Gastrocnemius medialis (tissue), 4 donors: Measurements from ENCODE around the gene PSTK. TPM values are rescaled to one million over a fixed set of nuclear protein-coding genes. Genes with fewer than 3 reads are reported as not detected.

Source experiments
- ATAC-seq, 2 donors: fragments of 150-250 bp; one replicate each; pipeline ENCODE4 v1.9.1; 2016
- DNase-seq, 2 donors: peaks; one replicate each; pipeline ENCODE4 v3.0.0-alpha.2; 2019
- H3K27ac ChIP-seq, 4 donors: fragments of 200-600 bp; sonication (generic); 1 replicate in 1 of 4; 2 replicates in 3 of 4; pipeline ENCODE4 v1.5.1; 2016 to 2018; ENCODE audit warnings: mild to moderate bottlenecking in 2 of 4, moderate library complexity in 1 of 4
- H3K27me3 ChIP-seq, 3 donors: fragments of 200-600 bp; sonication (generic) in 2 of 3; 1 replicate in 1 of 3; 2 replicates in 2 of 3; pipeline versions ENCODE4 v1.5.1 to v1.6.0; 2016 to 2019; ENCODE audit warnings: mild to moderate bottlenecking in 1 of 3, moderate library complexity in 1 of 3
- H3K36me3 ChIP-seq, 2 donors: fragments of 200-600 bp; sonication (generic) in 1 of 2; one replicate each; pipeline ENCODE4 v1.5.1; 2017 to 2018
- H3K4me1 ChIP-seq, 2 donors: fragments of 200-600 bp; sonication (generic) in 1 of 2; one replicate each; pipeline ENCODE4 v1.5.1; 2016 to 2017; ENCODE audit warnings: mild to moderate bottlenecking in 2 of 2
- H3K4me3 ChIP-seq, 4 donors: fragments of 200-600 bp; sonication (generic) in 3 of 4; 1 replicate in 1 of 4; 2 replicates in 3 of 4; pipeline ENCODE4 v1.5.1; 2016 to 2019; ENCODE audit warnings: mild to moderate bottlenecking in 2 of 4
- H3K9me3 ChIP-seq, 3 donors: fragments of 200-600 bp; sonication (generic) in 2 of 3; 1 replicate in 1 of 3; 2 replicates in 2 of 3; pipeline ENCODE4 v1.5.1; 2016 to 2019
- POLR2A ChIP-seq, 2 donors: fragments of 450-650 bp; IDR thresholded peaks; one replicate each; pipeline ENCODE4 v1.6.1; 2017; ENCODE audit warnings: antibody characterized with exemption in 2 of 2, mild to moderate bottlenecking in 2 of 2, moderate library complexity in 2 of 2
- in situ Hi-C, 4 donors: fragments of 200-750 bp; cut with MboI; loops; one replicate each; pipeline versions ENCODE4 v1.15.0 to v1.8.0; 2017; ENCODE audit warnings: low sequenced_read_pairs in 4 of 4
- intact Hi-C: fragments of 100-400 bp; cut with DNase I; formaldehyde crosslinking; loops from one replicate; pipeline ENCODE4 v1.15.1; 2023; ENCODE audit warnings: low total_unique reads
- total RNA-seq, 4 donors: library from RNA; depleted of rRNA; stranded (reverse); fragments of >200 nt; gene quantifications; one replicate each; pipeline versions ENCODE4 v1.1.0 to v1.2.3, GENCODE V29; 2016
- TF ChIP-seq, protein P1 (sequence below), 5 experiments: fragments of 450-650 bp in 3 of 5; fragments of 200-600 bp in 2 of 5; sonication (generic) in 2 of 5; IDR thresholded peaks in 4 of 5; conservative IDR thresholded peaks in 1 of 5; 1 replicate in 4 of 5; 2 replicates in 1 of 5; pipeline ENCODE4 v1.5.1; 2016 to 2019; ENCODE audit warnings: antibody characterized with exemption in 5 of 5, mild to moderate bottlenecking in 3 of 5, moderate library complexity in 3 of 5

The PSTK gene
- total RNA-seq = 1 to 10 TPM; 2.2 to 7.0 (median 4.4) TPM

DNA sequence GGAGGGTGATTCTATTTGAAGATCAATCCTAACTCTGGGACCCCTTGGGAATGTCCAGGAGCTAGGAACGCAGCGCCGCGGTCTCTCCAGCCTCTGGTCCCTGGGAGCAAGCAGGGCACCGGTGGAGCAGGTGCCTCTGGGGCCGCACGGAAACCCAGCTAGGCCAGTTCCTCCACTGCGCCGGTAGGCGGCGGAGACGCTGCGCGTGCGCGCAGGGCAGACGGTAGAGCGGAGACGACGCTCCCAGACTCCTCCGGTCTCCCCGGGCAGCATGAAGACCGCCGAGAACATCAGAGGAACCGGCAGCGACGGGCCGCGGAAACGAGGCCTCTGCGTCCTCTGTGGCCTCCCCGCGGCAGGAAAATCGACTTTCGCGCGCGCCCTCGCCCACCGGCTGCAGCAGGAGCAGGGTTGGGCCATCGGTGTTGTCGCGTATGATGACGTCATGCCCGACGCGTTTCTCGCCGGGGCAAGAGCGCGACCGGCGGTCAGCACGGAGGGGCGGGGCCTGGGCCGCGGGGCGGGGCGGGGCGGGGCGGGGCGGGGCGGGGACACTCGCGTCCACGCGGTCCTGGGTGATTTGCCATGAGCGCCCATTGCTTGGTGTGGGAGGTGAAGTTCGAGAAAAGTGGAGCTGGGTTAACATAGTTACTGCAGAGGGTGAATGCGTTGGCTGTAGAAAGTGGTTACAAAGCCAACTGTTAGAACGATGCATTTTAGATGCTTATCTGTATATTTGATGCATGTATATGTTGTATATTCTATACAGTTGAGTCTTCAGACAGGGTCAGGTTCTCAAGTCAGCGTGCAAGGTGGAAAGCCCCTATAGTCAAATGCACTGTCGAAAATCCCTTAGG is at the start of gene PSTK:
TSS of gene PSTK (plus strand) at position 193 of the 857 bp plus-strand sequence. CDS start at position 272, 79 bp downstream.
- TF ChIP-seq POLR2A (IDR thresholded peaks at IDR 0.05) = peak in 1 of 2 donors; percentile 45
- TF ChIP-seq, protein P1, sequence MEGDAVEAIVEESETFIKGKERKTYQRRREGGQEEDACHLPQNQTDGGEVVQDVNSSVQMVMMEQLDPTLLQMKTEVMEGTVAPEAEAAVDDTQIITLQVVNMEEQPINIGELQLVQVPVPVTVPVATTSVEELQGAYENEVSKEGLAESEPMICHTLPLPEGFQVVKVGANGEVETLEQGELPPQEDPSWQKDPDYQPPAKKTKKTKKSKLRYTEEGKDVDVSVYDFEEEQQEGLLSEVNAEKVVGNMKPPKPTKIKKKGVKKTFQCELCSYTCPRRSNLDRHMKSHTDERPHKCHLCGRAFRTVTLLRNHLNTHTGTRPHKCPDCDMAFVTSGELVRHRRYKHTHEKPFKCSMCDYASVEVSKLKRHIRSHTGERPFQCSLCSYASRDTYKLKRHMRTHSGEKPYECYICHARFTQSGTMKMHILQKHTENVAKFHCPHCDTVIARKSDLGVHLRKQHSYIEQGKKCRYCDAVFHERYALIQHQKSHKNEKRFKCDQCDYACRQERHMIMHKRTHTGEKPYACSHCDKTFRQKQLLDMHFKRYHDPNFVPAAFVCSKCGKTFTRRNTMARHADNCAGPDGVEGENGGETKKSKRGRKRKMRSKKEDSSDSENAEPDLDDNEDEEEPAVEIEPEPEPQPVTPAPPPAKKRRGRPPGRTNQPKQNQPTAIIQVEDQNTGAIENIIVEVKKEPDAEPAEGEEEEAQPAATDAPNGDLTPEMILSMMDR (IDR thresholded peaks at IDR 0.05 in 4 of 5, conservative IDR thresholded peaks at IDR 0.05 in 1 of 5) = peak; percentile 97 to 98 (median 98)
- intact Hi-C loops = loop anchor here (1.0 to 2.0 kb wide), 3 partner anchors 26 to 174 kb away; partner anchors contain the start of genes BUB3, C10orf88 and IKZF5
- H3K4me3 ChIP-seq = peak within 1 kb of the TSS; percentile 72 to 88 (median 78)
- H3K27ac ChIP-seq = peak within 1 kb of the TSS; percentile 85 to 96 (median 90)
- ATAC-seq (peak; percentile 97 to 98), DNase-seq (peak; percentile 80 to 84)
- in situ Hi-C loops = loop anchor here in 1 of 4 donors (10.0 kb wide), 1 partner anchor 174 kb away; the partner anchor contains the start of gene BUB3
- H3K9me3 ChIP-seq = no peaks in the 10 kb centered on the region
- no peaks in the 10 kb centered on the region for H3K27me3 ChIP-seq
- no peaks in the 10 kb centered on the region for H3K36me3 ChIP-seq
- H3K4me1 ChIP-seq = peaks cover 11 to 12% of the 10 kb centered on the region in 2 donors

DNA sequence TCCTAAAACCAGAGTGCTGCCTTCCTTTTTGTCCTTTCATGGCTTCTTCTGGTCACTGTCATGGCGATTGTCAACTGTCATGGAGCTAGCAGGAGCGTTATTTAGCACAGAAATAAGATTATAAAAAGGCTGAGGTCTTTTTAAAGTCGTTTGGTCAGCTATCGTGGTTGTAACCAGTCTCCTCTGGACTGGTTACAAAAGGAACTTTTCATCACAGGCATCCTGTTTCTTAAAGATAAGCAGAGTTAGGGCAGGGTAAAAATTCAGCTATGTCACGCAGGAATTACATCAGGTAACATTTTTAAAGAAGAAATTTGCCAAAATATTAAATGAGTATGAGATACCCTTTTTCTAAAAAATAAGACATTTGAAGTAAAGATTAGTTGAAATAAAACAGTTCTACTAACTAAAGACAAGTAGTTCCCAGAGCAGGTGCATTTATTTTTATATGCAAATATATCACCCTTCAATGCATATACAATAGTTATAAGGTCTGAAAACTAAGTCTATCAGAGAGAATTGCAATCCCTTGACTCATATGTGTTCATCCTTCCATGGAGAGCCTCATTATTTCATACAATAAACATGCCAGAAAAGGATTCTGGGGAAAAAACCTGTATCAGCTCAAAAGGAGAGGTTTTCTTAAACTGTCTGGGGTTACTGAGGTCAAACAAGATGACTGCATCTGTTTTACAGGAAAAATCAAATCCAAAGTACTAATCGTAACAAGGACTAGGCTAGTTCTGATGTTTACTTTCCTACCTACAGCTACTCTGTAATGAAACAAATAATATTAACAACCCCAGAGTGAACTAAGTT is 48.9 kb upstream of the PSTK start:
- in situ Hi-C loops = no loop called here
- TF ChIP-seq, protein P1 (IDR thresholded peaks at IDR 0.05 in 4 of 5, conservative IDR thresholded peaks at IDR 0.05 in 1 of 5) = no peak
- no peak for TF ChIP-seq POLR2A (IDR thresholded peaks at IDR 0.05)
- H3K27me3 ChIP-seq = no peaks in the 10 kb centered on the region
- ATAC-seq = no peak
- peaks cover 0 to 14% of the 10 kb centered on the region in 2 donors for H3K36me3 ChIP-seq
- no peak for DNase-seq
- no peak overlapping the region for H3K27ac ChIP-seq
- no peaks in the 10 kb centered on the region for H3K4me1 ChIP-seq
- intact Hi-C loops = no loop called here
- no peak overlapping the region for H3K4me3 ChIP-seq
- H3K9me3 ChIP-seq = no peaks in the 10 kb centered on the region

DNA sequence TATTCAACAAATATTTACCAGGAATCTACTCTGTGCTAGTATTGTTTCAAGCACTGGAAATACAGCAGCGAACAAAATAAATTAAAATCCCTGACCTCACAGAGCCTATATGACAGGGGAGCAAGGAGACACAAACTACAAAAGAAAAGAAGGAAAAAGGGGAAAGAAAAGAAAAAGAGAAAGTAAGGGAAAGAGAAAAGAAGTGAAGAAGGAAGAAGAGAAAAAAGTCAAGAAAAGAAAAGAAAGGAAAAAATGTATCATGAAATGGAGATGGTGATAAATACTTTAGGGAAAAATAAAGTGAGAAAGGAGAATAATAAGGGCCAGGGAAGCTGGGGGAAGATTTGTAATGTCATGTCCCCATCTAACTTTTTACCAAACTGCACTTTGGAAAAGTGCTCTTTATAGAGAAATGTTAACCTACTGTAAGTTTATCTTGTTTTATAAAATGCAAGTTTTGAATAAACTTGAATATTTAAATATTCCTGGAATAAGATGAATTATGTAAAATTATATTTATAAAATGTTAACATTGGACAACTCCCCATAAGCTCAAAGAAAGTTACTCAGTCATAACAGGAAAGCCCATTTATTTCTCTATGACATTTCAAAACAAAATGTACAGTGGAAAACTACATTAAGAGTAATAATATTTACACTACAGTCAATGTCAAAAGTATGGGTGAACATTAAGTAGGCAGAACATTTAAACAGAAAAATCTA is 40.9 kb upstream of the PSTK start:
- in situ Hi-C loops = no loop called here
- no peaks in the 10 kb centered on the region for H3K4me1 ChIP-seq
- no peak overlapping the region for H3K27ac ChIP-seq
- DNase-seq = no peak
- ATAC-seq = no peak
- no peak overlapping the region for H3K4me3 ChIP-seq
- H3K36me3 ChIP-seq = peaks cover 0 to 38% of the 10 kb centered on the region in 2 donors
- H3K27me3 ChIP-seq = no peaks in the 10 kb centered on the region
- TF ChIP-seq, protein P1 (IDR thresholded peaks at IDR 0.05 in 4 of 5, conservative IDR thresholded peaks at IDR 0.05 in 1 of 5) = no peak
- TF ChIP-seq POLR2A (IDR thresholded peaks at IDR 0.05) = no peak
- intact Hi-C loops = no loop called here
- H3K9me3 ChIP-seq = no peaks in the 10 kb centered on the region

DNA sequence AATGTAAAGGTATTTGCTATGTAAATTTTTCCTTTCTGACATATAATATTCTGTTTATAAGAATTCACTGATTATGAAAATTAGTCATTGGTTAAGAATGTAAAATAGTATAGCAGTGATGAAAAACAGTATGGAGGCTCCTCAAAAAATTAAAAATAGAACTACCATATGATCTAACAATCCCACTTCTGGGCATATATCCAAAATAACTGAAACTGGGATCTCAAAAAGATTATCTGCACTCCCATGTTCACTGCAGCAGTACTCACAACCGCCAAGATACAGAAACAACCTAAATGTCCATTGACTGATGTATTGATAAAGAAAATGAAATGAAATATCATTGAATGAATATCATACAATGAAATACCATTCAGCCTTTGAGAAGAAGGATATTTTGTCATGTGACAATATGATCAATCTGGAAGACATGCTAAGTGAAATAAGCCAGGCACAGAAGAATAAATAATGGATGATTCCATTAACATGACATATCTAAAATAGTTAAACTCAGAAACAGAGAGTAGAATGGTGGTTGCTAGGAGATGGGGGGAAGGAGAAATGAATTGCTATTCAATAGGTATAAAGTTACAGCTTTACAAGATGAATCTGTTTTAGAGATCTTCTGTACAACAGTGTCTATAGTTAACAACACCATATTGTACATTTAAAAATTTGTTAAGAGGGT is 40.2 kb upstream of the PSTK start:
- Histone ChIP-seq H3K27me3 (no peaks in the 10 kb centered on the region), H3K36me3 (peaks cover 0 to 38% of the 10 kb centered on the region in 2 donors), H3K9me3 (no peaks in the 10 kb centered on the region), H3K27ac (no peak overlapping the region), H3K4me3 (no peak overlapping the region), H3K4me1 (no peaks in the 10 kb centered on the region)
- intact Hi-C loops = no loop called here
- TF ChIP-seq, protein P1 (IDR thresholded peaks at IDR 0.05 in 4 of 5, conservative IDR thresholded peaks at IDR 0.05 in 1 of 5) = no peak
- no peak for TF ChIP-seq POLR2A (IDR thresholded peaks at IDR 0.05)
- in situ Hi-C loops = no loop called here
- no peak for DNase-seq
- no peak for ATAC-seq
